HepG2 (cell line): ENCODE data around the gene ZFHX3. TPM values are rescaled to one million over a fixed set of nuclear protein-coding genes. Genes with fewer than 3 reads are reported as not detected.
A peak's percentile ranks its signal among the peaks of the same experiment; 100 is the strongest.

Source experiments
- CC2D1A ChIP-seq: sonication (generic); formaldehyde crosslinking; IDR thresholded peaks from 2 replicates; pipeline ENCODE4 v1.8.1; 2023; ENCODE audit warnings: mild to moderate bottlenecking, missing genetic modification reagents
- HBP1 ChIP-seq: IDR thresholded peaks from 2 replicates; pipeline ENCODE4 v1.6.1; 2016; ENCODE audit warnings: low read depth, control low read depth
- PRDM15 ChIP-seq: sonication (generic); formaldehyde crosslinking; IDR thresholded peaks from 2 replicates; pipeline ENCODE4 v1.4.0; 2020; ENCODE audit warnings: missing genetic modification reagents
- RBFOX2 ChIP-seq: fragments of 200-400 bp; formaldehyde crosslinking; IDR thresholded peaks from 2 replicates; pipeline ENCODE4 v1.6.1; 2017; ENCODE audit warnings: low read depth, mild to moderate bottlenecking, low read length
- TRIM24 ChIP-seq: sonication (generic); formaldehyde crosslinking; IDR thresholded peaks from 2 replicates; pipeline ENCODE4 v1.8.0; 2022; ENCODE audit warnings: mild to moderate bottlenecking, missing genetic modification reagents
- ZBTB38 ChIP-seq: sonication (generic); formaldehyde crosslinking; IDR thresholded peaks from 2 replicates; pipeline ENCODE4 v1.5.1; 2020; ENCODE audit warnings: mild to moderate bottlenecking, missing genetic modification reagents
- ZBTB43 ChIP-seq: sonication (generic); formaldehyde crosslinking; conservative IDR thresholded peaks from 2 replicates; pipeline ENCODE4 v1.4.0; 2020; ENCODE audit warnings: missing genetic modification reagents
- ZNF747 ChIP-seq: sonication (generic); formaldehyde crosslinking; IDR thresholded peaks from 2 replicates; pipeline ENCODE4 v1.8.1; 2023; ENCODE audit warnings: missing genetic modification reagents, mild to moderate bottlenecking, borderline replicate concordance
- ZNF792 ChIP-seq: IDR thresholded peaks from 2 replicates; pipeline ENCODE4 v1.6.1; 2016
- polyA plus RNA-seq, 8 experiments: library from polyadenylated mRNA; depleted of rRNA in 3 of 8; stranded (reverse) in 7 of 8; unstranded in 1 of 8; fragments of >200 nt; fragmentation: Illumina TruSeq in 4 of 8; extraction: Trizol in 4 of 8; gene quantifications; 2 replicates each; pipeline versions ENCODE4 v1.2.1 to v1.2.3, GENCODE V29; 2011 to 2016; ENCODE audit warnings: low read depth in 4 of 8, missing spikeins in 1 of 8, mixed read lengths in 1 of 8; ENCODE audit not compliant: insufficient read depth in 1 of 8
- total RNA-seq, 5 experiments: library from RNA; depleted of rRNA; stranded (reverse); fragments of >200 nt; fragmentation: Illumina TruSeq; extraction: Trizol; gene quantifications; 2 replicates each; pipeline ENCODE4 v1.2.3, GENCODE V29; 2016; ENCODE audit warnings: low read depth in 1 of 5
- TF ChIP-seq, protein P1 (sequence below): sonication (generic); formaldehyde crosslinking; IDR thresholded peaks from 2 replicates; pipeline ENCODE4 v1.4.0; 2020; ENCODE audit warnings: missing genetic modification reagents
- TF ChIP-seq, protein P2 (sequence below): IDR thresholded peaks from 2 replicates; pipeline ENCODE4 v1.6.1; 2016; ENCODE audit warnings: low read depth
- TF ChIP-seq, protein P3 (sequence below): sonication (generic); formaldehyde crosslinking; IDR thresholded peaks from 2 replicates; pipeline ENCODE4 v1.8.1; 2023; ENCODE audit warnings: mild to moderate bottlenecking, missing genetic modification reagents
- TF ChIP-seq, protein P4 (sequence below), 2 experiments: IDR thresholded peaks; 2 replicates each; pipeline ENCODE4 v1.6.1; 2011 to 2012; ENCODE audit warnings: low read length in 2 of 2, borderline replicate concordance in 1 of 2, low read depth in 1 of 2, mild to moderate bottlenecking in 1 of 2, moderate library complexity in 1 of 2

ZFHX3 gene
- total and polyA plus RNA-seq, 2 of the 13 experiments (the other 11 are each of a cell fraction or from before 2014, with no cell fraction given), result 5.0 to 6.0 TPM

GRCh38 chr16:72927199-72928089 is 120.5 kb downstream of the ZFHX3 start (continued):
- TF ChIP-seq CC2D1A (CRISPR knock-in tag) (no peak), PRDM15 (CRISPR knock-in tag) (no peak), ZNF747 (no peak; the same call in 1 of the 2 replicates), ZBTB43 (CRISPR knock-in tag) (0 out of 2 replicates have a peak, but pooled peaks have one; percentile 29), ZNF792 (CRISPR knock-in tag) (peak; percentile 82; the same call in 1 of the 2 replicates), ZBTB38 (CRISPR knock-in tag) (peak; percentile 97), HBP1 (CRISPR knock-in tag) (peak; percentile 71; the same call in 1 of the 2 replicates), RBFOX2 (peak; percentile 63; the same call in 1 of the 2 replicates), TRIM24 (CRISPR knock-in tag) (no peak; the same call in 1 of the 2 replicates)
- TF ChIP-seq, protein P1, sequence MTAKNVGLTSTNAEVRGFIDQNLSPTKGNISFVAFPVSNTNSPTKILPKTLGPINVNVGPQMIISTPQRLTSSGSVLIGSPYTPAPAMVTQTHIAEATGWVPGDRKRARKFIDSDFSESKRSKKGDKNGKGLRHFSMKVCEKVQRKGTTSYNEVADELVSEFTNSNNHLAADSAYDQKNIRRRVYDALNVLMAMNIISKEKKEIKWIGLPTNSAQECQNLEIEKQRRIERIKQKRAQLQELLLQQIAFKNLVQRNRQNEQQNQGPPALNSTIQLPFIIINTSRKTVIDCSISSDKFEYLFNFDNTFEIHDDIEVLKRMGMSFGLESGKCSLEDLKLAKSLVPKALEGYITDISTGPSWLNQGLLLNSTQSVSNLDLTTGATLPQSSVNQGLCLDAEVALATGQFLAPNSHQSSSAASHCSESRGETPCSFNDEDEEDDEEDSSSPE (CRISPR knock-in tag), result no peak
- TF ChIP-seq, protein P2, sequence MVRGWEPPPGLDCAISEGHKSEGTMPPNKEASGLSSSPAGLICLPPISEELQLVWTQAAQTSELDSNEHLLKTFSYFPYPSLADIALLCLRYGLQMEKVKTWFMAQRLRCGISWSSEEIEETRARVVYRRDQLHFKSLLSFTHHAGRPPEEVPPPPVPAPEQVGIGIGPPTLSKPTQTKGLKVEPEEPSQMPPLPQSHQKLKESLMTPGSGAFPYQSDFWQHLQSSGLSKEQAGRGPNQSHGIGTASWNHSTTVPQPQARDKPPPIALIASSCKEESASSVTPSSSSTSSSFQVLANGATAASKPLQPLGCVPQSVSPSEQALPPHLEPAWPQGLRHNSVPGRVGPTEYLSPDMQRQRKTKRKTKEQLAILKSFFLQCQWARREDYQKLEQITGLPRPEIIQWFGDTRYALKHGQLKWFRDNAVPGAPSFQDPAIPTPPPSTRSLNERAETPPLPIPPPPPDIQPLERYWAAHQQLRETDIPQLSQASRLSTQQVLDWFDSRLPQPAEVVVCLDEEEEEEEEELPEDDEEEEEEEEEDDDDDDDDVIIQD, result peak; percentile 66; the same call in 1 of the 2 replicates
- TF ChIP-seq, protein P3, sequence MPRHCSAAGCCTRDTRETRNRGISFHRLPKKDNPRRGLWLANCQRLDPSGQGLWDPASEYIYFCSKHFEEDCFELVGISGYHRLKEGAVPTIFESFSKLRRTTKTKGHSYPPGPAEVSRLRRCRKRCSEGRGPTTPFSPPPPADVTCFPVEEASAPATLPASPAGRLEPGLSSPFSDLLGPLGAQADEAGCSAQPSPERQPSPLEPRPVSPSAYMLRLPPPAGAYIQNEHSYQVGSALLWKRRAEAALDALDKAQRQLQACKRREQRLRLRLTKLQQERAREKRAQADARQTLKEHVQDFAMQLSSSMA, result no peak
- TF ChIP-seq, protein P4, sequence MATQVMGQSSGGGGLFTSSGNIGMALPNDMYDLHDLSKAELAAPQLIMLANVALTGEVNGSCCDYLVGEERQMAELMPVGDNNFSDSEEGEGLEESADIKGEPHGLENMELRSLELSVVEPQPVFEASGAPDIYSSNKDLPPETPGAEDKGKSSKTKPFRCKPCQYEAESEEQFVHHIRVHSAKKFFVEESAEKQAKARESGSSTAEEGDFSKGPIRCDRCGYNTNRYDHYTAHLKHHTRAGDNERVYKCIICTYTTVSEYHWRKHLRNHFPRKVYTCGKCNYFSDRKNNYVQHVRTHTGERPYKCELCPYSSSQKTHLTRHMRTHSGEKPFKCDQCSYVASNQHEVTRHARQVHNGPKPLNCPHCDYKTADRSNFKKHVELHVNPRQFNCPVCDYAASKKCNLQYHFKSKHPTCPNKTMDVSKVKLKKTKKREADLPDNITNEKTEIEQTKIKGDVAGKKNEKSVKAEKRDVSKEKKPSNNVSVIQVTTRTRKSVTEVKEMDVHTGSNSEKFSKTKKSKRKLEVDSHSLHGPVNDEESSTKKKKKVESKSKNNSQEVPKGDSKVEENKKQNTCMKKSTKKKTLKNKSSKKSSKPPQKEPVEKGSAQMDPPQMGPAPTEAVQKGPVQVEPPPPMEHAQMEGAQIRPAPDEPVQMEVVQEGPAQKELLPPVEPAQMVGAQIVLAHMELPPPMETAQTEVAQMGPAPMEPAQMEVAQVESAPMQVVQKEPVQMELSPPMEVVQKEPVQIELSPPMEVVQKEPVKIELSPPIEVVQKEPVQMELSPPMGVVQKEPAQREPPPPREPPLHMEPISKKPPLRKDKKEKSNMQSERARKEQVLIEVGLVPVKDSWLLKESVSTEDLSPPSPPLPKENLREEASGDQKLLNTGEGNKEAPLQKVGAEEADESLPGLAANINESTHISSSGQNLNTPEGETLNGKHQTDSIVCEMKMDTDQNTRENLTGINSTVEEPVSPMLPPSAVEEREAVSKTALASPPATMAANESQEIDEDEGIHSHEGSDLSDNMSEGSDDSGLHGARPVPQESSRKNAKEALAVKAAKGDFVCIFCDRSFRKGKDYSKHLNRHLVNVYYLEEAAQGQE (IDR thresholded peaks at IDR 0.05; ENCODE audit: borderline replicate concordance in 1 of 2, low read depth in 1 of 2, low read length in 2 of 2), result peak in 1 of 2 experiments; percentile 25; a peak in 1 of 4 replicates
